Measurements from ENCODE around the gene PRSS8.
"Not testable (repeated sequence)": the region's sequence is repeated elsewhere in the genome, so short reads cannot be mapped to it uniquely, and the experiment has no call there.

Gene PRSS8

GRCh38 chr16:31141489-31142108 is 6.1 kb upstream of the PRSS8 start:
- peaks cover 0 to 17% (median 17%) of the 10 kb centered on the region in 4 experiments for H3K4me1 ChIP-seq (ENCODE audit: control extremely low read depth in 1 of 4, control insufficient read depth in 4 of 4, insufficient read depth in 4 of 4, low read length in 3 of 4)
- DNase-seq, result no peak
- no peaks in the 10 kb centered on the region for H3K36me3 ChIP-seq (ENCODE audit: control insufficient read depth in 4 of 4, insufficient read depth in 4 of 4, low read length in 3 of 4)
- peak overlapping the region in 1 of 2 experiments; percentile 77 for H3K27ac ChIP-seq (ENCODE audit: insufficient read depth in 1 of 2, low read depth in 1 of 2, low read length in 2 of 2, poor library complexity in 1 of 2, severe bottlenecking in 2 of 2)
- no peaks in the 10 kb centered on the region for H3K27me3 ChIP-seq (replicated peaks in 2 of 5; ENCODE audit: control insufficient read depth in 4 of 5, insufficient read depth in 5 of 5, low read length in 4 of 5)
- WGBS (ENCODE audit: insufficient coverage), result 44% methylated on average over 9 of the region's 10 CpGs
- ChIA-PET POLR2A (interaction anchor here (0.9 to 2.6 kb wide), 7 partner anchors 12 to 68 kb away, joined by 3 to 22 read pairs (median 5); partner anchors contain the start of genes BCKDK, FUS, KAT8 and ZNF646), CTCF (interaction anchor here (0.6 to 8.5 kb wide), 28 partner anchors 10 to 569 kb away, joined by 3 to 123 read pairs (median 5); partner anchors contain the start of genes HSD3B7, ITGAM, KAT8 and VKORC1)
- peak overlapping the region in 5 of 7 experiments; percentile 29 to 72 (median 53) for H3K4me3 ChIP-seq (ENCODE audit: control insufficient read depth in 1 of 7, extremely low read depth in 1 of 7, insufficient read depth in 4 of 7, low read depth in 2 of 7, low read length in 6 of 7)
- H3K9me3 ChIP-seq (ENCODE audit: control extremely low read depth in 1 of 5, control insufficient read depth in 4 of 5, insufficient read depth in 2 of 5, low read depth in 1 of 5, low read length in 4 of 5), result no peaks in the 10 kb centered on the region

- DNase-seq; POLR2A ChIA-PET; H3K36me3 ChIP-seq (ENCODE audit: control insufficient read depth in 4 of 4, insufficient read depth in 4 of 4, low read length in 3 of 4); H3K9me3 ChIP-seq (ENCODE audit: control extremely low read depth in 1 of 5, control insufficient read depth in 4 of 5, insufficient read depth in 2 of 5, low read depth in 1 of 5, low read length in 4 of 5); H3K27me3 ChIP-seq (replicated peaks in 2 of 5; ENCODE audit: control insufficient read depth in 4 of 5, insufficient read depth in 5 of 5, low read length in 4 of 5): not testable (repeated sequence)
- Histone ChIP-seq H3K4me1 (ENCODE audit: control extremely low read depth in 1 of 4, control insufficient read depth in 4 of 4, insufficient read depth in 4 of 4, low read length in 3 of 4) (peaks cover 0 to 17% (median 17%) of the 10 kb centered on the region in 4 experiments), H3K27ac (ENCODE audit: insufficient read depth in 1 of 2, low read depth in 1 of 2, low read length in 2 of 2, poor library complexity in 1 of 2, severe bottlenecking in 2 of 2) (peak overlapping the region in 1 of 2 experiments; percentile 77), H3K4me3 (ENCODE audit: control insufficient read depth in 1 of 7, extremely low read depth in 1 of 7, insufficient read depth in 4 of 7, low read depth in 2 of 7, low read length in 6 of 7) (peak overlapping the region in 1 of 7 experiments; percentile 52)
- CTCF ChIA-PET, result interaction anchor here (1.4 to 8.5 kb wide), 6 partner anchors 12 to 156 kb away, joined by 4 to 123 read pairs (median 10); partner anchors contain the start of genes HSD3B7 and KAT8
- WGBS (ENCODE audit: insufficient coverage), result 98% methylated on average over 9 of the region's 9 CpGs
Observed at GRCh38 chr16:31141071-31141469, 5.5 kb upstream of the PRSS8 start.

GRCh38 chr16:31138621-31139578 is 3.4 kb upstream of the PRSS8 start:
- Histone ChIP-seq H3K27me3 (replicated peaks in 2 of 5; ENCODE audit: control insufficient read depth in 4 of 5, insufficient read depth in 5 of 5, low read length in 4 of 5) (no peaks in the 10 kb centered on the region), H3K4me3 (ENCODE audit: control insufficient read depth in 1 of 7, extremely low read depth in 1 of 7, insufficient read depth in 4 of 7, low read depth in 2 of 7, low read length in 6 of 7) (no peak overlapping the region), H3K4me1 (ENCODE audit: control extremely low read depth in 1 of 4, control insufficient read depth in 4 of 4, insufficient read depth in 4 of 4, low read length in 3 of 4) (peaks cover 0 to 17% (median 17%) of the 10 kb centered on the region in 4 experiments), H3K27ac (ENCODE audit: insufficient read depth in 1 of 2, low read depth in 1 of 2, low read length in 2 of 2, poor library complexity in 1 of 2, severe bottlenecking in 2 of 2) (no peak overlapping the region), H3K36me3 (ENCODE audit: control insufficient read depth in 4 of 4, insufficient read depth in 4 of 4, low read length in 3 of 4) (no peaks in the 10 kb centered on the region), H3K9me3 (ENCODE audit: control extremely low read depth in 1 of 5, control insufficient read depth in 4 of 5, insufficient read depth in 2 of 5, low read depth in 1 of 5, low read length in 4 of 5) (no peaks in the 10 kb centered on the region)
- 95% methylated on average over 23 of the region's 27 CpGs for WGBS (ENCODE audit: insufficient coverage)
- ChIA-PET POLR2A (no interaction called here), CTCF (interaction anchor here (0.5 to 8.5 kb wide), 3 partner anchors 10 to 39 kb away, joined by 3 to 123 read pairs (median 3); no protein-coding TSS in a partner anchor)
- no peak for DNase-seq

GRCh38 chr16:31136822-31137499 is 1.4 kb upstream of the PRSS8 start:
- H3K27ac ChIP-seq (ENCODE audit: insufficient read depth in 1 of 2, low read depth in 1 of 2, low read length in 2 of 2, poor library complexity in 1 of 2, severe bottlenecking in 2 of 2); H3K9me3 ChIP-seq (ENCODE audit: control extremely low read depth in 1 of 5, control insufficient read depth in 4 of 5, insufficient read depth in 2 of 5, low read depth in 1 of 5, low read length in 4 of 5); POLR2A ChIA-PET; H3K4me3 ChIP-seq (ENCODE audit: control insufficient read depth in 1 of 7, extremely low read depth in 1 of 7, insufficient read depth in 4 of 7, low read depth in 2 of 7, low read length in 6 of 7); H3K27me3 ChIP-seq (replicated peaks in 2 of 5; ENCODE audit: control insufficient read depth in 4 of 5, insufficient read depth in 5 of 5, low read length in 4 of 5); H3K4me1 ChIP-seq (ENCODE audit: control extremely low read depth in 1 of 4, control insufficient read depth in 4 of 4, insufficient read depth in 4 of 4, low read length in 3 of 4); DNase-seq: not testable (repeated sequence)
- CTCF ChIA-PET, result interaction anchor here (0.7 to 1.5 kb wide), 4 partner anchors 9 to 35 kb away, joined by 3 read pairs; partner anchors contain the start of gene PRSS36
- WGBS (ENCODE audit: insufficient coverage), result 99% methylated on average over 16 of the region's 20 CpGs
- H3K36me3 ChIP-seq (ENCODE audit: control insufficient read depth in 4 of 4, insufficient read depth in 4 of 4, low read length in 3 of 4), result peaks cover 0 to 12% (median 8%) of the 10 kb centered on the region in 4 experiments

- WGBS (ENCODE audit: insufficient coverage), result 100% methylated on average over 1 of the region's 6 CpGs
Observed at GRCh38 chr16:31136287-31136662, 748 bp upstream of the PRSS8 start.

GRCh38 chr16:31134625-31135534 is 647 bp downstream of the PRSS8 start:
- H3K27ac ChIP-seq (ENCODE audit: insufficient read depth in 1 of 2, low read depth in 1 of 2, low read length in 2 of 2, poor library complexity in 1 of 2, severe bottlenecking in 2 of 2), result peak overlapping the region in 1 of 2 experiments; percentile 49
- WGBS (ENCODE audit: insufficient coverage), result 52% methylated on average over 2 of the region's 18 CpGs
- H3K36me3 ChIP-seq (ENCODE audit: control insufficient read depth in 4 of 4, insufficient read depth in 4 of 4, low read length in 3 of 4), result peaks cover 0 to 27% (median 16%) of the 10 kb centered on the region in 4 experiments
- peaks cover 0 to 8% (median 7%) of the 10 kb centered on the region in 4 experiments for H3K4me1 ChIP-seq (ENCODE audit: control extremely low read depth in 1 of 4, control insufficient read depth in 4 of 4, insufficient read depth in 4 of 4, low read length in 3 of 4)
- no peaks in the 10 kb centered on the region for H3K27me3 ChIP-seq (replicated peaks in 2 of 5; ENCODE audit: control insufficient read depth in 4 of 5, insufficient read depth in 5 of 5, low read length in 4 of 5)
- DNase-seq, result no peak
- H3K9me3 ChIP-seq (ENCODE audit: control extremely low read depth in 1 of 5, control insufficient read depth in 4 of 5, insufficient read depth in 2 of 5, low read depth in 1 of 5, low read length in 4 of 5), result no peaks in the 10 kb centered on the region
- H3K4me3 ChIP-seq (ENCODE audit: control insufficient read depth in 1 of 7, extremely low read depth in 1 of 7, insufficient read depth in 4 of 7, low read depth in 2 of 7, low read length in 6 of 7), result no peak overlapping the region
- ChIA-PET CTCF (interaction anchor here (1.1 to 2.3 kb wide), 3 partner anchors 9 to 22 kb away, joined by 4 to 7 read pairs (median 6); partner anchors contain the start of gene KAT8), POLR2A (interaction anchor here (0.5 to 0.6 kb wide), 2 partner anchors 21 to 22 kb away, joined by 3 read pairs; no protein-coding TSS in a partner anchor)

More at GRCh38 chr16:31136287-31136662, 748 bp upstream of the PRSS8 start:
- CTCF ChIA-PET, result interaction anchor here (0.6 to 2.1 kb wide), 4 partner anchors 13 to 152 kb away, joined by 3 to 6 read pairs (median 3); partner anchors contain the start of genes KAT8 and PRSS36
- H3K4me1 ChIP-seq (ENCODE audit: control extremely low read depth in 1 of 4, control insufficient read depth in 4 of 4, insufficient read depth in 4 of 4, low read length in 3 of 4), result peaks cover 0 to 3% (median 2%) of the 10 kb centered on the region in 4 experiments
- H3K4me3 ChIP-seq (ENCODE audit: control insufficient read depth in 1 of 7, extremely low read depth in 1 of 7, insufficient read depth in 4 of 7, low read depth in 2 of 7, low read length in 6 of 7), result no peak overlapping the region
- POLR2A ChIA-PET, result no interaction called here
- no peaks in the 10 kb centered on the region for H3K9me3 ChIP-seq (ENCODE audit: control extremely low read depth in 1 of 5, control insufficient read depth in 4 of 5, insufficient read depth in 2 of 5, low read depth in 1 of 5, low read length in 4 of 5)
- no peaks in the 10 kb centered on the region for H3K27me3 ChIP-seq (replicated peaks in 2 of 5; ENCODE audit: control insufficient read depth in 4 of 5, insufficient read depth in 5 of 5, low read length in 4 of 5)
- peaks cover 0 to 18% (median 12%) of the 10 kb centered on the region in 4 experiments for H3K36me3 ChIP-seq (ENCODE audit: control insufficient read depth in 4 of 4, insufficient read depth in 4 of 4, low read length in 3 of 4)
- DNase-seq, result no peak
- no peak overlapping the region for H3K27ac ChIP-seq (ENCODE audit: insufficient read depth in 1 of 2, low read depth in 1 of 2, low read length in 2 of 2, poor library complexity in 1 of 2, severe bottlenecking in 2 of 2)

All from common myeloid progenitor, CD34-positive (primary cell).